Body of pancreas (tissue), 4 donors: ENCODE results near the gene TAF8. TPM values are rescaled to one million over a fixed set of nuclear protein-coding genes. Genes with fewer than 3 reads are reported as not detected.

Experiments used
- ATAC-seq: fragments of 150-250 bp; one replicate; pipeline ENCODE4 v1.9.1; 2016
- DNase-seq, 4 donors: peaks; one replicate each; pipeline ENCODE4 v3.0.0-alpha.2; 2019
- H3K27ac ChIP-seq, 4 donors: fragments of 200-600 bp; sonication (generic); 1 replicate in 3 of 4; 2 replicates in 1 of 4; pipeline versions ENCODE4 v1.5.1 to v1.6.1; 2016 to 2019; ENCODE audit warnings: mild to moderate bottlenecking in 1 of 4, mixed read lengths in 1 of 4, moderate library complexity in 1 of 4
- H3K27me3 ChIP-seq, 2 donors: fragments of 200-600 bp; sonication (generic); one replicate each; pipeline ENCODE4 v1.6.0; 2016; ENCODE audit warnings: mild to moderate bottlenecking in 1 of 2
- H3K36me3 ChIP-seq, 2 donors: fragments of 200-600 bp; sonication (generic); replicated peaks in 1 of 2; 2 replicates each; pipeline ENCODE4 v1.5.1; 2016; ENCODE audit warnings: low read depth in 2 of 2; ENCODE audit not compliant: insufficient read depth in 1 of 2
- H3K4me1 ChIP-seq: fragments of 200-600 bp; sonication (generic); one replicate; pipeline ENCODE4 v1.6.0; 2016
- H3K4me3 ChIP-seq, 2 donors: fragments of 200-600 bp; sonication (generic); 1 replicate in 1 of 2; 2 replicates in 1 of 2; pipeline ENCODE4 v1.5.1; 2016 to 2019
- H3K9me3 ChIP-seq, 3 donors: fragments of 200-600 bp; sonication (generic); 1 replicate in 2 of 3; 2 replicates in 1 of 3; pipeline ENCODE4 v1.5.1; 2016
- POLR2A ChIP-seq, 3 donors: fragments of 450-650 bp; IDR thresholded peaks; one replicate each; pipeline ENCODE4 v1.6.1; 2016; ENCODE audit warnings: antibody characterized with exemption in 3 of 3, mild to moderate bottlenecking in 2 of 3
- WGBS, 2 donors: methylation state at CpG; one replicate each; pipeline ENCODE4 v1.1.5; 2017; 5-methylcytosine and 5-hydroxymethylcytosine counted together
- intact Hi-C: fragments of 100-400 bp; cut with DNase I; formaldehyde crosslinking; loops from one replicate; pipeline ENCODE4 v1.15.1; 2023
- total RNA-seq, 2 donors: library from RNA; depleted of rRNA; stranded (reverse); fragments of >200 nt; gene quantifications; one replicate each; pipeline ENCODE4 v1.1.0, GENCODE V29; 2016
- TF ChIP-seq, protein P1 (sequence below), 7 experiments: fragments of 450-650 bp in 4 of 7; fragments of 200-600 bp in 3 of 7; sonication (generic) in 3 of 7; IDR thresholded peaks; one replicate each; pipeline ENCODE4 v1.5.1; 2016 to 2019; ENCODE audit warnings: antibody characterized with exemption in 7 of 7

Gene TAF8
- total RNA-seq, 2 donors from 2014 or later: 7.6 to 18.2 TPM

- ATAC-seq (no peak), DNase-seq (no peak)
- H3K27me3 ChIP-seq: no peaks in the 10 kb centered on the region
- peak overlapping the region; percentile 68 to 96 (median 82) for H3K27ac ChIP-seq
- intact Hi-C loops: no loop called here
- H3K36me3 ChIP-seq: no peaks in the 10 kb centered on the region
- H3K4me1 ChIP-seq: peaks cover 65% of the 10 kb centered on the region
- no peaks in the 10 kb centered on the region for H3K9me3 ChIP-seq
- WGBS, 2 donors: 73% methylated on average over 12 of the region's 12 CpGs
- H3K4me3 ChIP-seq: no peak overlapping the region
- TF ChIP-seq, protein P1, sequence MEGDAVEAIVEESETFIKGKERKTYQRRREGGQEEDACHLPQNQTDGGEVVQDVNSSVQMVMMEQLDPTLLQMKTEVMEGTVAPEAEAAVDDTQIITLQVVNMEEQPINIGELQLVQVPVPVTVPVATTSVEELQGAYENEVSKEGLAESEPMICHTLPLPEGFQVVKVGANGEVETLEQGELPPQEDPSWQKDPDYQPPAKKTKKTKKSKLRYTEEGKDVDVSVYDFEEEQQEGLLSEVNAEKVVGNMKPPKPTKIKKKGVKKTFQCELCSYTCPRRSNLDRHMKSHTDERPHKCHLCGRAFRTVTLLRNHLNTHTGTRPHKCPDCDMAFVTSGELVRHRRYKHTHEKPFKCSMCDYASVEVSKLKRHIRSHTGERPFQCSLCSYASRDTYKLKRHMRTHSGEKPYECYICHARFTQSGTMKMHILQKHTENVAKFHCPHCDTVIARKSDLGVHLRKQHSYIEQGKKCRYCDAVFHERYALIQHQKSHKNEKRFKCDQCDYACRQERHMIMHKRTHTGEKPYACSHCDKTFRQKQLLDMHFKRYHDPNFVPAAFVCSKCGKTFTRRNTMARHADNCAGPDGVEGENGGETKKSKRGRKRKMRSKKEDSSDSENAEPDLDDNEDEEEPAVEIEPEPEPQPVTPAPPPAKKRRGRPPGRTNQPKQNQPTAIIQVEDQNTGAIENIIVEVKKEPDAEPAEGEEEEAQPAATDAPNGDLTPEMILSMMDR (IDR thresholded peaks at IDR 0.05): no peak
- TF ChIP-seq POLR2A (IDR thresholded peaks at IDR 0.05): no peak
Observed at GRCh38 chr6:42046464-42047212, 3.7 kb upstream of the TAF8 start.

DNA sequence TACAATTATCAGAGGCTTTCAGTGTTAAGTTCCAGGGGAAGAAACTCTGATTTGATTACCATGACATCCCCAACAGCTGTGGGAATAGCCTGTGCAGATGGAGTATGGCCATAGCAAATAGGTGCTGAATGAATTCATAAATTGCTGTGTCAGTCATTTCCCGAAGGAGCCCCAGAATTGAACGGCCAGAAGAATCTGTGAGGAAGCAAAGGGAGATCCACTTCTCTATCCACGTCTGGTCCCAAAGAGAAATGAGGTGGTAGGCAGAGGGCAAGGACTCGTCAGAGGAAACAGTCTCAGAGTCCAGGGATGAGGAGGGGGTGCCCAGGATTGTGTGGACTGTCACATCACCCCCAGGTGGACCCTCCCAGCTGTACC is 3.1 kb upstream of the TAF8 start:
- 60 to 66% methylated on average over 4 of the region's 4 CpGs for WGBS, 2 donors
- no peak for ATAC-seq
- H3K36me3 ChIP-seq: no peaks in the 10 kb centered on the region
- TF ChIP-seq, protein P1 (IDR thresholded peaks at IDR 0.05): no peak
- no peak for TF ChIP-seq POLR2A (IDR thresholded peaks at IDR 0.05)
- no peak for DNase-seq
- no peak overlapping the region for H3K4me3 ChIP-seq
- no peaks in the 10 kb centered on the region for H3K9me3 ChIP-seq
- no peaks in the 10 kb centered on the region for H3K27me3 ChIP-seq
- intact Hi-C loops: no loop called here
- H3K27ac ChIP-seq: peak overlapping the region; percentile 68 to 96 (median 82)
- peaks cover 71% of the 10 kb centered on the region for H3K4me1 ChIP-seq

DNA sequence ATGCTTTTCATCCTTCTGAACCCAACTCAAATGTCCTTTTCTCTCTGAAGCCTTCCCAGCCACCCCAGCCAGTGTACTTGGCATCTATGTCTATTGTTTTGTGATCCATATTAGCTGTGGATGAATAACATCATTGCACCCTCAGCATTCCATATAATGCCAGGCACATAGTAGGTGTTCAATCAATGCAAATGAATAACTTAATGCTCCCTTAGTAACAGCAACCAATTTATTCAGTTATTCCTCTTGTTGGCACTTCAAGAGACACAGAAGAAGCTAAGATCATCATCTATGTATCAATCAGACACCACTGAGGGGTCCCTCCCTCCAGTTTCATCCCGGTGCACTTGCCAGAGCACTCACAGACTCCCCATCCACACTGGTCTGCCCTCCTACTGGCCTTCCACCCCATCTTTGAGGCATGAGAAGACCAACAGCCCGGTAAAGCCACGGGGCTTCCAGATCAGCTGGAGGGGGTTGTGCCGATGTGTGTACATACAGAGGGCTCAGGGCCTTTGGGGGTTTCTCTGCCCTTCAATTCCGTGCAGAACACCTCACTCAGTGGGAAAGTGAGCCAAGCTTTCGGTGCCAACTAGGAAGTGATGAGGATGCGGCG is 2.4 kb upstream of the TAF8 start:
- intact Hi-C loops: no loop called here
- no peak for ATAC-seq
- H3K27me3 ChIP-seq: no peaks in the 10 kb centered on the region
- no peaks in the 10 kb centered on the region for H3K9me3 ChIP-seq
- no peaks in the 10 kb centered on the region for H3K36me3 ChIP-seq
- 3 to 4% methylated on average over 5 to 8 of the region's 8 CpGs for WGBS, 2 donors
- H3K27ac ChIP-seq: peak overlapping the region; percentile 78 to 96 (median 82)
- H3K4me3 ChIP-seq: peak overlapping the region; percentile 33 to 62
- no peak for DNase-seq
- peaks cover 75% of the 10 kb centered on the region for H3K4me1 ChIP-seq
- no peak for TF ChIP-seq POLR2A (IDR thresholded peaks at IDR 0.05)
- TF ChIP-seq, protein P1 (IDR thresholded peaks at IDR 0.05): no peak

DNA sequence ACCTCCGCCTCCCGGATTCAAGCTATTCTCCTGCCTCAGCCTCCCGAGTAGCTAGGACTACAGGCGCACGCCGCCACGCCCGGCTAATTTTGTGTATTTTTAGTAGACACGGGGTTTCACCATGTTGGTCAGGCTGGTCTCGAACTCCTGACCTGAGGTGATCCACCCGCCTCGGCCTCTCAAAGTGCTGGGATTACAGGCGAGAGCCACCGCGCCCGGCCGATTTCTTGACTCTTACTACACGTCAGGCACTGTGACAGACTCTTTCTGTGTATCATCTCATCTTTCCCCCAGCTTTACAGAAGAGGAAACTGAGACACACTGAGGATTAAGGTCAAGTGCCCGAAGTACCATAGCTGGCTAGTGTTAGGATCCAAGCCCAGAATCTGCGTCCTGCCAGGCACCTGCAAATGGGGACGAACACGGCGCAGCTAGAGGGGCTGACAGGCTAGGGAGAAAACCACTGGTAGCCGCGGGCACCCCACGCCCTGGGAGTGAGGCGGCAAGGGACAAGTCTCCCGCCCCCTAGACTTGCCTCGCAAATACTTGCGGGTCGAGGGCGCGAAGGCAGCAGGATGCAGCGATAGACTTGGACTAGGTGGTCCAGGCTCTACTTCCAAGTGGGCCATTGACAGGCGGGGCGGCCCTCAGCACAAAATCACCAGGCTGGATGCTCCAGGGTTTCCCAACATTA is 1.1 kb upstream of the TAF8 start:
- peaks cover 67% of the 10 kb centered on the region for H3K4me1 ChIP-seq

More for the DNA sequence above, 1.1 kb upstream of the TAF8 start:
- TF ChIP-seq POLR2A (IDR thresholded peaks at IDR 0.05): no peak
- TF ChIP-seq, protein P1 (IDR thresholded peaks at IDR 0.05): no peak
- Histone ChIP-seq H3K27ac (peak overlapping the region; percentile 78 to 96 (median 88)), H3K9me3 (no peaks in the 10 kb centered on the region), H3K4me3 (peak overlapping the region in 1 of 2 donors; percentile 62), H3K27me3 (no peaks in the 10 kb centered on the region), H3K36me3 (no peaks in the 10 kb centered on the region)
- ATAC-seq: no peak
- 24 to 51% methylated on average over 20 to 36 of the region's 36 CpGs for WGBS, 2 donors
- intact Hi-C loops: no loop called here
- DNase-seq: peak in 2 of 4 donors; percentile 19
